Neural cell (in vitro differentiated cells): Measurements from ENCODE around the gene PHACTR3. TPM values are rescaled to one million over a fixed set of nuclear protein-coding genes. Genes with fewer than 3 reads are reported as not detected.

ENCODE experiments used
- H2AFZ ChIP-seq: fragments of 200-600, 300-800 bp; sonication (generic), shearing (Covaris generic); 2 replicates; pipeline ENCODE4 v1.6.0; 2014; ENCODE audit warnings: low read depth, mild to moderate bottlenecking, antibody characterized with exemption, low read length, moderate library complexity
- H3F3A ChIP-seq: fragments of 200-600 bp; shearing (Covaris generic); 2 replicates; pipeline ENCODE4 v1.6.1; 2016; ENCODE audit warnings: mild to moderate bottlenecking, moderate library complexity, mixed read lengths, antibody characterized with exemption, low read length; ENCODE audit not compliant: insufficient read depth, poor library complexity, severe bottlenecking
- H3K27ac ChIP-seq: fragments of 200-600, 300-800 bp; sonication (generic), shearing (Covaris generic); 2 replicates; pipeline ENCODE4 v1.5.1; 2014; ENCODE audit warnings: mild to moderate bottlenecking, low read length, moderate library complexity
- H3K27me3 ChIP-seq: fragments of 300-800, 200-600 bp; sonication (generic), shearing (Covaris generic); 2 replicates; pipeline ENCODE4 v1.6.0; 2014; ENCODE audit warnings: mild to moderate bottlenecking, low read depth, low read length, moderate library complexity; ENCODE audit not compliant: insufficient read depth
- H3K36me3 ChIP-seq: fragments of 300-800, 200-600 bp; sonication (generic), shearing (Covaris generic); 2 replicates; pipeline ENCODE4 v1.5.1; 2014; ENCODE audit warnings: mild to moderate bottlenecking, antibody characterized with exemption, low read length, moderate library complexity; ENCODE audit not compliant: insufficient read depth
- H3K4me2 ChIP-seq: fragments of 300-800, 200-600 bp; sonication (generic), shearing (Covaris generic); 2 replicates; pipeline ENCODE4 v1.6.0; 2014; ENCODE audit warnings: mild to moderate bottlenecking, low read length
- H3K4me3 ChIP-seq: fragments of 300-800, 200-600 bp; sonication (generic), shearing (Covaris generic); 2 replicates; pipeline ENCODE4 v1.5.1; 2014; ENCODE audit warnings: mild to moderate bottlenecking, low read length, moderate library complexity
- H3K79me2 ChIP-seq: fragments of 200-600 bp; shearing (Covaris generic); replicated peaks from 2 replicates; pipeline ENCODE4 v1.6.0; 2014; ENCODE audit warnings: mild to moderate bottlenecking, low read length, moderate library complexity; ENCODE audit not compliant: insufficient read depth
- H3K9ac ChIP-seq: fragments of 300-800, 200-600 bp; sonication (generic), shearing (Covaris generic); 2 replicates; pipeline ENCODE4 v1.6.1; 2016; ENCODE audit warnings: mild to moderate bottlenecking, low read length, mixed read lengths
- H3K9me2 ChIP-seq: fragments of 200-600 bp; shearing (Covaris generic); 2 replicates; pipeline ENCODE4 v1.6.1; 2016; ENCODE audit warnings: mild to moderate bottlenecking, low read length, mixed read lengths; ENCODE audit not compliant: insufficient read depth
- H3K9me3 ChIP-seq: fragments of 200-600, 300-800 bp; sonication (generic), shearing (Covaris generic); 2 replicates; pipeline ENCODE4 v1.6.1; 2016; ENCODE audit warnings: mild to moderate bottlenecking, mixed run types, low read length, moderate library complexity, mixed read lengths
- H4K20me1 ChIP-seq: fragments of 200-600 bp; shearing (Covaris generic); 2 replicates; pipeline ENCODE4 v1.6.1; 2016; ENCODE audit warnings: mild to moderate bottlenecking, mixed run types; ENCODE audit not compliant: insufficient read depth
- CTCF ChIP-seq: fragments of 450-650 bp; IDR thresholded peaks from 2 replicates; pipeline ENCODE4 v1.5.1; 2014; ENCODE audit warnings: antibody characterized with exemption, mild to moderate bottlenecking, moderate library complexity; ENCODE audit not compliant: poor library complexity, severe bottlenecking
- EP300 ChIP-seq: fragments of 450-650 bp; conservative IDR thresholded peaks from 2 replicates; pipeline ENCODE4 v1.6.1; 2014; ENCODE audit warnings: antibody characterized with exemption, mild to moderate bottlenecking, moderate library complexity; ENCODE audit not compliant: poor library complexity, severe bottlenecking
- EZH2 ChIP-seq: fragments of 200-600, 300-800 bp; shearing (Covaris generic), sonication (generic); IDR thresholded peaks from 2 replicates; pipeline ENCODE4 v1.6.1; 2014; ENCODE audit warnings: antibody characterized with exemption, low read length, borderline replicate concordance, mild to moderate bottlenecking; ENCODE audit not compliant: insufficient read depth, poor library complexity, severe bottlenecking
- MXI1 ChIP-seq: fragments of 450-650 bp; conservative IDR thresholded peaks from 2 replicates; pipeline ENCODE4 v1.6.1; 2014; ENCODE audit warnings: antibody characterized with exemption, mild to moderate bottlenecking; ENCODE audit not compliant: poor library complexity, severe bottlenecking
- POLR2AphosphoS5 ChIP-seq: IDR thresholded peaks from 2 replicates; pipeline ENCODE4 v1.6.1; 2012
- RAD21 ChIP-seq: fragments of 450-650 bp; conservative IDR thresholded peaks from 2 replicates; pipeline ENCODE4 v1.6.1; 2014; ENCODE audit warnings: antibody characterized with exemption, mild to moderate bottlenecking, moderate library complexity
- REST ChIP-seq: IDR thresholded peaks from 2 replicates; pipeline ENCODE4 v1.6.1; 2012; ENCODE audit warnings: borderline replicate concordance
- SMC3 ChIP-seq: fragments of 450-650 bp; conservative IDR thresholded peaks from 2 replicates; pipeline ENCODE4 v1.6.1; 2014; ENCODE audit warnings: antibody characterized with exemption, mild to moderate bottlenecking, moderate library complexity; ENCODE audit not compliant: poor library complexity
- TAF1 ChIP-seq: IDR thresholded peaks from 2 replicates; pipeline ENCODE4 v1.6.1; 2012; ENCODE audit warnings: low read depth
- polyA plus RNA-seq: library from polyadenylated mRNA; depleted of rRNA; stranded (reverse); fragments of >200 nt; gene quantifications from 2 replicates; pipeline ENCODE4 v1.2.3, GENCODE V29; 2014

Gene PHACTR3
- polyA plus RNA-seq, 1 donor from 2014 or later, result 1.3 TPM

GRCh38 chr20:59767656-59768055, 163.3 kb downstream of the PHACTR3 start:
- Histone ChIP-seq H3K9me2 (no peaks in the 10 kb centered on the region), H3K27ac (no peak overlapping the region), H3K4me2 (no peak overlapping the region), H3K79me2 (no peaks in the 10 kb centered on the region), H3K36me3 (no peaks in the 10 kb centered on the region), H3K9me3 (no peaks in the 10 kb centered on the region), H3K27me3 (no peaks in the 10 kb centered on the region), H4K20me1 (no peaks in the 10 kb centered on the region), H2AFZ (no peak overlapping the region), H3K9ac (no peak overlapping the region), H3K4me3 (no peak overlapping the region), H3F3A (no peaks in the 10 kb centered on the region)
- TF ChIP-seq EP300 (no peak), SMC3 (no peak), RAD21 (no peak), EZH2 (no peak), REST (no peak), POLR2AphosphoS5 (no peak), CTCF (no peak), TAF1 (no peak), MXI1 (no peak)

- Histone ChIP-seq H3K79me2 (no peaks in the 10 kb centered on the region), H3K9me3 (peaks cover 7% of the 10 kb centered on the region), H3K27ac (no peak overlapping the region), H4K20me1 (no peaks in the 10 kb centered on the region), H3K27me3 (no peaks in the 10 kb centered on the region), H3K36me3 (no peaks in the 10 kb centered on the region), H3K9me2 (no peaks in the 10 kb centered on the region), H2AFZ (no peak overlapping the region), H3K9ac (no peak overlapping the region), H3K4me2 (no peak overlapping the region), H3K4me3 (no peak overlapping the region), H3F3A (no peaks in the 10 kb centered on the region)
- TF ChIP-seq EZH2 (no peak), RAD21 (no peak), EP300 (no peak), MXI1 (no peak), CTCF (no peak), REST (no peak), TAF1 (no peak), POLR2AphosphoS5 (no peak), SMC3 (no peak)
Observed at GRCh38 chr20:59770270-59770669, 165.9 kb downstream of the PHACTR3 start.
